GM23338 (cell line): ENCODE results near the gene ADSS1. TPM values are rescaled to one million over a fixed set of nuclear protein-coding genes. Genes with fewer than 3 reads are reported as not detected.

Experiments
- ATAC-seq: fragments of 200-7000 bp; cut with Tn5 transposase; 3 replicates; pipeline ENCODE4 v1.9.1; 2020
- DNase-seq: peaks from one replicate; pipeline ENCODE4 v3.0.0-alpha.2; 2015; ENCODE audit warnings: low spot score
- H2AFZ ChIP-seq: fragments of 200-600 bp; sonication (generic); 2 replicates; pipeline ENCODE4 v1.8.0; 2016; ENCODE audit warnings: antibody characterized with exemption, mild to moderate bottlenecking, moderate library complexity
- H3F3A ChIP-seq: fragments of 200-600 bp; sonication (generic); replicated peaks from 2 replicates; pipeline ENCODE4 v1.8.0; 2017; ENCODE audit warnings: antibody characterized with exemption, mixed run types, low read depth
- H3K27ac ChIP-seq: fragments of 200-600 bp; sonication (generic); 2 replicates; pipeline ENCODE4 v1.6.1; 2016; ENCODE audit warnings: low read depth
- H3K27me3 ChIP-seq: fragments of 200-600 bp; sonication (generic); 2 replicates; pipeline ENCODE4 v1.8.0; 2016; ENCODE audit warnings: mild to moderate bottlenecking, mixed run types, moderate library complexity; ENCODE audit not compliant: insufficient read depth
- H3K36me3 ChIP-seq: fragments of 200-600 bp; sonication (generic); 2 replicates; pipeline ENCODE4 v1.8.0; 2016; ENCODE audit warnings: mild to moderate bottlenecking; ENCODE audit not compliant: insufficient read depth
- H3K4me1 ChIP-seq: fragments of 200-600 bp; sonication (generic); 2 replicates; pipeline ENCODE4 v1.8.0; 2016; ENCODE audit warnings: mild to moderate bottlenecking, moderate library complexity; ENCODE audit not compliant: insufficient read depth
- H3K4me2 ChIP-seq: fragments of 200-600 bp; sonication (generic); 2 replicates; pipeline ENCODE4 v1.7.1; 2017; ENCODE audit warnings: mixed run types
- H3K4me3 ChIP-seq: fragments of 200-600 bp; sonication (generic); 2 replicates; pipeline ENCODE4 v1.6.1; 2016; ENCODE audit warnings: mixed run types
- H3K79me2 ChIP-seq: fragments of 200-600 bp; sonication (generic); replicated peaks from 2 replicates; pipeline ENCODE4 v1.8.0; 2017; ENCODE audit warnings: mild to moderate bottlenecking; ENCODE audit not compliant: insufficient read depth
- H3K9me2 ChIP-seq: fragments of 200-600 bp; sonication (generic); 2 replicates; pipeline ENCODE4 v1.8.0; 2017; ENCODE audit not compliant: insufficient read depth
- H4K20me1 ChIP-seq: fragments of 200-600 bp; sonication (generic); replicated peaks from 2 replicates; pipeline ENCODE4 v1.8.0; 2017; ENCODE audit warnings: mild to moderate bottlenecking; ENCODE audit not compliant: insufficient read depth
- H3K27ac Mint-ChIP-seq: 2 replicates; pipeline ENCODE4 v1.8.0; 2020; ENCODE audit warnings: inconsistent platforms, mild to moderate bottlenecking, moderate library complexity, mixed read lengths
- H3K27me3 Mint-ChIP-seq: 3 replicates; pipeline ENCODE4 v1.8.0; 2022; ENCODE audit warnings: low read depth, mild to moderate bottlenecking, moderate library complexity, mixed read lengths, inconsistent platforms; ENCODE audit not compliant: insufficient read depth, poor library complexity
- H3K36me3 Mint-ChIP-seq: 3 replicates; pipeline ENCODE4 v1.8.0; 2021; ENCODE audit warnings: low read depth, mild to moderate bottlenecking, inconsistent platforms, moderate library complexity, mixed read lengths
- H3K4me1 Mint-ChIP-seq: 3 replicates; pipeline ENCODE4 v1.8.0; 2020; ENCODE audit warnings: mild to moderate bottlenecking, inconsistent platforms, mixed read lengths
- H3K4me3 Mint-ChIP-seq: 3 replicates; pipeline ENCODE4 v1.8.0; 2021; ENCODE audit warnings: moderate library complexity, mild to moderate bottlenecking, inconsistent platforms, mixed read lengths
- H3K9me3 Mint-ChIP-seq: 3 replicates; pipeline ENCODE4 v1.8.0; 2020; ENCODE audit warnings: moderate library complexity, mild to moderate bottlenecking, inconsistent platforms, mixed read lengths
- CREB1 ChIP-seq: fragments of 250-450 bp; sonication (Bioruptor Pico); IDR thresholded peaks from 2 replicates; pipeline ENCODE4 v1.5.0; 2020; ENCODE audit warnings: low read depth, mild to moderate bottlenecking, moderate library complexity
- ETS1 ChIP-seq: IDR thresholded peaks from 2 replicates; pipeline ENCODE4 v1.6.1; 2016; ENCODE audit warnings: antibody characterized with exemption
- EZH2phosphoT487 ChIP-seq: fragments of 200-600 bp; sonication (generic); IDR thresholded peaks from one replicate; pipeline ENCODE4 v1.8.1; 2018; ENCODE audit warnings: antibody characterized with exemption; ENCODE audit not compliant: unreplicated experiment
- POLR2AphosphoS5 ChIP-seq: IDR thresholded peaks from 2 replicates; pipeline ENCODE4 v1.6.1; 2016; ENCODE audit warnings: antibody characterized with exemption, low read depth
- ZNF114 ChIP-seq: fragments of 250-450 bp; sonication (Bioruptor Pico); IDR thresholded peaks from 2 replicates; pipeline ENCODE4 v1.5.0; 2020; ENCODE audit warnings: mild to moderate bottlenecking, moderate library complexity
- polyA plus RNA-seq: library from polyadenylated mRNA; unstranded; fragments of >200 nt; fragmentation: Nextera tagmentation; extraction: Ambion mirVana; gene quantifications from 2 replicates; pipeline ENCODE4 v1.2.1, GENCODE V29; 2016
- total RNA-seq: library from RNA; depleted of rRNA; stranded (reverse); fragments of >200 nt; shearing (Covaris generic); gene quantifications from 2 replicates; pipeline ENCODE4 v1.2.3, GENCODE V29; 2014
- TF ChIP-seq, protein P1 (sequence below): IDR thresholded peaks from one replicate; pipeline ENCODE4 v1.6.1; 2018; ENCODE audit warnings: antibody characterized with exemption; ENCODE audit not compliant: unreplicated experiment
- TF ChIP-seq, protein P2 (sequence below): fragments of 250-450 bp; sonication (Bioruptor Pico); IDR thresholded peaks from 2 replicates; pipeline ENCODE4 v1.5.0; 2020; ENCODE audit warnings: mild to moderate bottlenecking, moderate library complexity

Gene ADSS1
- total and polyA plus RNA-seq, 2 experiments from 2014 or later: 9.5 to 11.6 TPM

DNA sequence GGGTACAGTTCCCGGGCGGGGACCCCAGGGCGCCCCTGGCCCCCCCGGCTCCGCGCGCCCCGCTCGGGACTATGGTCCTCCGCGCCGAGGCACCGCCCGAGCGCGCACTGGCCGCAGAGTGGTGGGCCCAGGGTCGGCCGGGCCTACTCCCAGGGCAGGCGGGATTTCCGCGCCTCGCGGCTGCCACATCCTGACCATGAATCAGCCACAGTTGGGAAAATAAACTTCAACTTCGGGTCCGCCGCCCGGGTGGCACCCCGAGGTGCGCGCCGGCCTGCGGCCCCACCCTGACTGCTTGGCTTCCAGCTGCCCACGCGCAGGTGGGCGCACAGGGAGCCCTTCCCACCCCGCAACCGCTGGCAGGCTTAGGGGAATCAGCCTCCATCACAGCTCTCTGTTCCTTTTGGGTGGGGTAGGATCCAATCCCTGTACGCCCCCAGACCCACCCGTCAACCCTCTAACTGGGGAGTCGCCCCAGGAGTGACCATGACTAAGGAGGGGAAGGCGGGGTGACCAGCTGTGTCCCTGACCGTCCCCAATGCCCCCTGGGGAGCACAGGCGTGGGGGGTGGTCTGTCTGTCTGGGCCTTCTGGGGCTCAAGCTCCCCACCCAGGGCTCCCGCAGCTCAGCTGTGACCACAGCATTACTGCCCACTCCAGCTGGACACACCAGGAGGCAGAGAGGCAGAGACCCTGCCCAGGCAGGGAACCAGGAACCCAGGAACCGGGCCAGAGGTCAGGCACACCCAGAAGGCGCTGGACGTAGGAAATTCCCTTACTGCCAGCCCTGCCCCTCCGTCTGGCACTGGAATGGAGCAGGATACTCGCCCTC, 33.9 kb upstream of the ADSS1 start:
- 0 out of 2 replicates have a peak, but pooled peaks cover 5% of the 10 kb centered on the region for H3F3A ChIP-seq
- no peaks in the 10 kb centered on the region for H3K9me2 ChIP-seq
- H3K4me1 Mint-ChIP-seq: peaks cover 26% of the 10 kb centered on the region
- H3K4me3 ChIP-seq: peak overlapping the region; percentile 78
- no peaks in the 10 kb centered on the region for H3K36me3 ChIP-seq
- peak; percentile 8 for ATAC-seq
- DNase-seq: no peak
- H3K27me3 Mint-ChIP-seq: peaks cover 22% of the 10 kb centered on the region
- H3K9me3 Mint-ChIP-seq: no peaks in the 10 kb centered on the region; the same call in 2 of the 3 replicates
- peak overlapping the region; percentile 95 for H3K4me2 ChIP-seq
- H3K27me3 ChIP-seq: no peaks in the 10 kb centered on the region
- H3K27ac Mint-ChIP-seq: no peak overlapping the region
- peaks cover 46% of the 10 kb centered on the region for H3K79me2 ChIP-seq
- no peaks in the 10 kb centered on the region for H3K36me3 Mint-ChIP-seq
- peaks cover 33% of the 10 kb centered on the region for H3K4me1 ChIP-seq
- TF ChIP-seq ETS1: no peak
- TF ChIP-seq POLR2AphosphoS5: no peak
- TF ChIP-seq, protein P1, sequence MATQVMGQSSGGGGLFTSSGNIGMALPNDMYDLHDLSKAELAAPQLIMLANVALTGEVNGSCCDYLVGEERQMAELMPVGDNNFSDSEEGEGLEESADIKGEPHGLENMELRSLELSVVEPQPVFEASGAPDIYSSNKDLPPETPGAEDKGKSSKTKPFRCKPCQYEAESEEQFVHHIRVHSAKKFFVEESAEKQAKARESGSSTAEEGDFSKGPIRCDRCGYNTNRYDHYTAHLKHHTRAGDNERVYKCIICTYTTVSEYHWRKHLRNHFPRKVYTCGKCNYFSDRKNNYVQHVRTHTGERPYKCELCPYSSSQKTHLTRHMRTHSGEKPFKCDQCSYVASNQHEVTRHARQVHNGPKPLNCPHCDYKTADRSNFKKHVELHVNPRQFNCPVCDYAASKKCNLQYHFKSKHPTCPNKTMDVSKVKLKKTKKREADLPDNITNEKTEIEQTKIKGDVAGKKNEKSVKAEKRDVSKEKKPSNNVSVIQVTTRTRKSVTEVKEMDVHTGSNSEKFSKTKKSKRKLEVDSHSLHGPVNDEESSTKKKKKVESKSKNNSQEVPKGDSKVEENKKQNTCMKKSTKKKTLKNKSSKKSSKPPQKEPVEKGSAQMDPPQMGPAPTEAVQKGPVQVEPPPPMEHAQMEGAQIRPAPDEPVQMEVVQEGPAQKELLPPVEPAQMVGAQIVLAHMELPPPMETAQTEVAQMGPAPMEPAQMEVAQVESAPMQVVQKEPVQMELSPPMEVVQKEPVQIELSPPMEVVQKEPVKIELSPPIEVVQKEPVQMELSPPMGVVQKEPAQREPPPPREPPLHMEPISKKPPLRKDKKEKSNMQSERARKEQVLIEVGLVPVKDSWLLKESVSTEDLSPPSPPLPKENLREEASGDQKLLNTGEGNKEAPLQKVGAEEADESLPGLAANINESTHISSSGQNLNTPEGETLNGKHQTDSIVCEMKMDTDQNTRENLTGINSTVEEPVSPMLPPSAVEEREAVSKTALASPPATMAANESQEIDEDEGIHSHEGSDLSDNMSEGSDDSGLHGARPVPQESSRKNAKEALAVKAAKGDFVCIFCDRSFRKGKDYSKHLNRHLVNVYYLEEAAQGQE: no peak
- TF ChIP-seq ZNF114: no peak
- TF ChIP-seq CREB1 (CRISPR knock-in tag): no peak
- TF ChIP-seq EZH2phosphoT487: no peak
- TF ChIP-seq, protein P2, sequence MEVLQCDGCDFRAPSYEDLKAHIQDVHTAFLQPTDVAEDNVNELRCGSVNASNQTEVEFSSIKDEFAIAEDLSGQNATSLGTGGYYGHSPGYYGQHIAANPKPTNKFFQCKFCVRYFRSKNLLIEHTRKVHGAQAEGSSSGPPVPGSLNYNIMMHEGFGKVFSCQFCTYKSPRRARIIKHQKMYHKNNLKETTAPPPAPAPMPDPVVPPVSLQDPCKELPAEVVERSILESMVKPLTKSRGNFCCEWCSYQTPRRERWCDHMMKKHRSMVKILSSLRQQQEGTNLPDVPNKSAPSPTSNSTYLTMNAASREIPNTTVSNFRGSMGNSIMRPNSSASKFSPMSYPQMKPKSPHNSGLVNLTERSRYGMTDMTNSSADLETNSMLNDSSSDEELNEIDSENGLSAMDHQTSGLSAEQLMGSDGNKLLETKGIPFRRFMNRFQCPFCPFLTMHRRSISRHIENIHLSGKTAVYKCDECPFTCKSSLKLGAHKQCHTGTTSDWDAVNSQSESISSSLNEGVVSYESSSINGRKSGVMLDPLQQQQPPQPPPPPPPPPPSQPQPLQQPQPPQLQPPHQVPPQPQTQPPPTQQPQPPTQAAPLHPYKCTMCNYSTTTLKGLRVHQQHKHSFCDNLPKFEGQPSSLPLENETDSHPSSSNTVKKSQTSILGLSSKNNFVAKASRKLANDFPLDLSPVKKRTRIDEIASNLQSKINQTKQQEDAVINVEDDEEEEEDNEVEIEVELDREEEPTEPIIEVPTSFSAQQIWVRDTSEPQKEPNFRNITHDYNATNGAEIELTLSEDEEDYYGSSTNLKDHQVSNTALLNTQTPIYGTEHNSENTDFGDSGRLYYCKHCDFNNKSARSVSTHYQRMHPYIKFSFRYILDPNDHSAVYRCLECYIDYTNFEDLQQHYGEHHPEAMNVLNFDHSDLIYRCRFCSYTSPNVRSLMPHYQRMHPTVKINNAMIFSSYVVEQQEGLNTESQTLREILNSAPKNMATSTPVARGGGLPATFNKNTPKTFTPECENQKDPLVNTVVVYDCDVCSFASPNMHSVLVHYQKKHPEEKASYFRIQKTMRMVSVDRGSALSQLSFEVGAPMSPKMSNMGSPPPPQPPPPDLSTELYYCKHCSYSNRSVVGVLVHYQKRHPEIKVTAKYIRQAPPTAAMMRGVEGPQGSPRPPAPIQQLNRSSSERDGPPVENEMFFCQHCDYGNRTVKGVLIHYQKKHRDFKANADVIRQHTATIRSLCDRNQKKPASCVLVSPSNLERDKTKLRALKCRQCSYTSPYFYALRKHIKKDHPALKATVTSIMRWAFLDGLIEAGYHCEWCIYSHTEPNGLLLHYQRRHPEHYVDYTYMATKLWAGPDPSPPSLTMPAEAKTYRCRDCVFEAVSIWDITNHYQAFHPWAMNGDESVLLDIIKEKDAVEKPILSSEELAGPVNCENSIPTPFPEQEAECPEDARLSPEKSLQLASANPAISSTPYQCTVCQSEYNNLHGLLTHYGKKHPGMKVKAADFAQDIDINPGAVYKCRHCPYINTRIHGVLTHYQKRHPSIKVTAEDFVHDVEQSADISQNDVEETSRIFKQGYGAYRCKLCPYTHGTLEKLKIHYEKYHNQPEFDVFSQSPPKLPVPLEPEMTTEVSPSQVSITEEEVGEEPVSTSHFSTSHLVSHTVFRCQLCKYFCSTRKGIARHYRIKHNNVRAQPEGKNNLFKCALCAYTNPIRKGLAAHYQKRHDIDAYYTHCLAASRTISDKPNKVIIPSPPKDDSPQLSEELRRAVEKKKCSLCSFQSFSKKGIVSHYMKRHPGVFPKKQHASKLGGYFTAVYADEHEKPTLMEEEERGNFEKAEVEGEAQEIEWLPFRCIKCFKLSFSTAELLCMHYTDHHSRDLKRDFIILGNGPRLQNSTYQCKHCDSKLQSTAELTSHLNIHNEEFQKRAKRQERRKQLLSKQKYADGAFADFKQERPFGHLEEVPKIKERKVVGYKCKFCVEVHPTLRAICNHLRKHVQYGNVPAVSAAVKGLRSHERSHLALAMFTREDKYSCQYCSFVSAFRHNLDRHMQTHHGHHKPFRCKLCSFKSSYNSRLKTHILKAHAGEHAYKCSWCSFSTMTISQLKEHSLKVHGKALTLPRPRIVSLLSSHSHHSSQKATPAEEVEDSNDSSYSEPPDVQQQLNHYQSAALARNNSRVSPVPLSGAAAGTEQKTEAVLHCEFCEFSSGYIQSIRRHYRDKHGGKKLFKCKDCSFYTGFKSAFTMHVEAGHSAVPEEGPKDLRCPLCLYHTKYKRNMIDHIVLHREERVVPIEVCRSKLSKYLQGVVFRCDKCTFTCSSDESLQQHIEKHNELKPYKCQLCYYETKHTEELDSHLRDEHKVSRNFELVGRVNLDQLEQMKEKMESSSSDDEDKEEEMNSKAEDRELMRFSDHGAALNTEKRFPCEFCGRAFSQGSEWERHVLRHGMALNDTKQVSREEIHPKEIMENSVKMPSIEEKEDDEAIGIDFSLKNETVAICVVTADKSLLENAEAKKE (CRISPR knock-in tag): no peak
- H3K27ac ChIP-seq: no peak overlapping the region
- H2AFZ ChIP-seq: no peak overlapping the region
- 0 out of 2 replicates have a peak, but pooled peaks cover 2% of the 10 kb centered on the region for H4K20me1 ChIP-seq
- peak overlapping the region; percentile 71 for H3K4me3 Mint-ChIP-seq
